ENCODE results near the gene WASF2. TPM values are rescaled to one million over a fixed set of nuclear protein-coding genes. Genes with fewer than 3 reads are reported as not detected.

WASF2 gene
- polyA plus RNA-seq, 4 donors = 19.5 to 60.4 (median 34.9) TPM

DNA sequence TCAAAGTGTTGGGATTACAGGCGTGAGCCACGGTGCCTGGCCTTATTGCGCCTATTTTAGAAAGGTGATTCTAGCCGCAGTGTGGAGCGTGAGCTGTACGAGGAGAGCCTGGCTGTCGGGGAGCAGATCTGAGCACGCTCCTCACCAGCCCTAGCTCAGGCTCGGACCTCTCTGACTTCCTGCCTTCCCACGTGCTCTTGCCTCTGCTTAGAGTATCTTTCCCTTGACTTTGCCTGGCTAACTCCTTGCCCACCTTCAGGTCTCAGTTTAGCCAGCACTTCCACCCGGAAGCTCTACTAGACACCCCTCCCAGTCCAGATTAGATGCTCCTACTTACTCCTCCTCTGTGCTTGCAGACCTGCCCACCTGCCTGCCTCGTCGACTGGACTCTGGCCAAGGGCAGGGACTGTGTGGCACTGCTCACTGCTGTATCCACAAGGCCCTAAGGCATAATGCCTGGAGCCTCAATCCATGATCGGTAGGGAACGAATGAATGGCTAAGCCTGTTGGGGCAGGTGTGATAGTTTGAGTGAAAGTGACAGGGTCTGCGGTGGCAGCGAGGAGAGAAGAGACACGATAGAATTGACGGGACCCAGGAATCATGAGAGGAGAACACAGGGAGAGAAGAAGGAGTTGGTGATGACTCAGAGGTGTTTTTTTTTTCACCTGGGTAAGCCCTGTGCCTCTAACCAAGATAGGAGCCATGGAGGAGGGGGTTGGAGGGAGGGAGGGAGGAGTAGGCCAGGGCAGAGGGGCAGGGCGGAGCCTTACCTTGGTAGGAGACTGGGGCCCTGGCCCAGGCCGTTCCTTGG lies 28.1 kb upstream of the WASF2 start:
- H3K4me3 ChIP-seq (ENCODE audit: low read depth in 1 of 3, low read length in 3 of 3) = peak overlapping the region in 1 of 3 donors; percentile 29
- FAIRE-seq (no peak), DNase-seq (peak; percentile 96 to 97)
- peaks cover 4 to 78% (median 4%) of the 10 kb centered on the region in 3 donors for H3K4me1 ChIP-seq (ENCODE audit: control insufficient read depth in 3 of 3, insufficient read depth in 2 of 3, low read depth in 1 of 3, low read length in 2 of 3)
- no peaks in the 10 kb centered on the region for H3K9me3 ChIP-seq (ENCODE audit: control insufficient read depth in 2 of 2, insufficient read depth in 1 of 2, low read depth in 1 of 2, low read length in 1 of 2)
- H3K36me3 ChIP-seq (ENCODE audit: control insufficient read depth in 3 of 3, insufficient read depth in 2 of 3, low read depth in 1 of 3, low read length in 3 of 3) = no peaks in the 10 kb centered on the region
- H3K27me3 ChIP-seq (ENCODE audit: control insufficient read depth in 3 of 3, insufficient read depth in 3 of 3, low read length in 3 of 3) = no peaks in the 10 kb centered on the region
- WGBS, 3 donors = 13 to 61% (median 34%) methylated on average over 21 of the region's 21 CpGs
- peak overlapping the region; percentile 70 to 98 (median 90) for H3K27ac ChIP-seq (ENCODE audit: low read depth in 1 of 3, low read length in 2 of 3)

DNA sequence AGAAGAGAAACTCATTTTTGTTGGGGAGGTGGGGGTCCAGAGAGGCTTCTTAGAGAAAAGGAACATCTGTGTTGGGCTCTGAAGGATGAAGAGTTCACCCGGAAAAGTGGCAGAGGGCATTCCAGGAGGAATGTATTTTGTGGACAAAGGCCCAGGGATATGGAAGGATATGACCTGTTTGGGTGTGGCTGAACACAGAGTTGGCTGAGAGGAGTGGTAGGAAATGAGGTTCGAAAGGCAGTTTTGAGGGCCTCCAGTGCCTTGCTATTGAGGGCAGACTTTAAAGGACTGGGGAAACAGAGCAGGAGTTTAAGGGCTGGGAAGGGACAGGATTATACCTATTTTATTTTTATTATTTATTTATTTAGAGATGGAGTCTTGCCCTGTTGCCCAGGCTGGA lies 27.3 kb upstream of the WASF2 start:
- DNase-seq = peak; percentile 59 to 80
- Histone ChIP-seq H3K27me3 (ENCODE audit: control insufficient read depth in 3 of 3, insufficient read depth in 3 of 3, low read length in 3 of 3) (no peaks in the 10 kb centered on the region), H3K27ac (ENCODE audit: low read depth in 1 of 3, low read length in 2 of 3) (peak overlapping the region; percentile 70 to 98 (median 90)), H3K4me3 (ENCODE audit: low read depth in 1 of 3, low read length in 3 of 3) (no peak overlapping the region), H3K9me3 (ENCODE audit: control insufficient read depth in 2 of 2, insufficient read depth in 1 of 2, low read depth in 1 of 2, low read length in 1 of 2) (no peaks in the 10 kb centered on the region), H3K4me1 (ENCODE audit: control insufficient read depth in 3 of 3, insufficient read depth in 2 of 3, low read depth in 1 of 3, low read length in 2 of 3) (peaks cover 4 to 70% (median 4%) of the 10 kb centered on the region in 3 donors), H3K36me3 (ENCODE audit: control insufficient read depth in 3 of 3, insufficient read depth in 2 of 3, low read depth in 1 of 3, low read length in 3 of 3) (no peaks in the 10 kb centered on the region)
- 20 to 53% (median 31%) methylated on average over 2 of the region's 2 CpGs for WGBS, 3 donors
- no peak for FAIRE-seq

DNA sequence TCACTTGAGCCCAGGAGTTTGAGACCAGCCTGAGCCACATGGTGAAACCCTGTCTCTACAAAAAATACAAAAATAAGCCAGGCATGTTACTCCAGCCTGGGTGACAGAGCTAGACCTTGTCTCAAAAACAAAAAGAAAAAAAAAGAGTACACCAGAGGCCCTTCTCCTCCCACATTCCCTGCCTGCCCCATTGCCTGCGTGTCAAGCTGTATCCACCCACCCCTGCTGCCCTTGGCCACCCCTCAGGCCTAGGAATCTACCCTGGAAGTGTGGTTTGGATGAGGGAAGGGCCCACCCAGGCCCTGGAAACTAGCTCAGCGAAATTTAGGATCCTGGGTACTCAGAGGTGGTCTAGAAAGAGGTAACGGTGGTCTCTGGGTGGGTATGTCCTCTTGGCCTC lies 25.7 kb upstream of the WASF2 start:
- no peaks in the 10 kb centered on the region for H3K36me3 ChIP-seq (ENCODE audit: control insufficient read depth in 3 of 3, insufficient read depth in 2 of 3, low read depth in 1 of 3, low read length in 3 of 3)
- H3K27ac ChIP-seq (ENCODE audit: low read depth in 1 of 3, low read length in 2 of 3) = no peak overlapping the region
- peaks cover 0 to 54% (median 3%) of the 10 kb centered on the region in 3 donors for H3K4me1 ChIP-seq (ENCODE audit: control insufficient read depth in 3 of 3, insufficient read depth in 2 of 3, low read depth in 1 of 3, low read length in 2 of 3)
- WGBS, 3 donors = 86 to 93% (median 90%) methylated on average over 3 of the region's 3 CpGs
- no peaks in the 10 kb centered on the region for H3K27me3 ChIP-seq (ENCODE audit: control insufficient read depth in 3 of 3, insufficient read depth in 3 of 3, low read length in 3 of 3)
- no peak for DNase-seq
- no peak overlapping the region for H3K4me3 ChIP-seq (ENCODE audit: low read depth in 1 of 3, low read length in 3 of 3)
- no peak for FAIRE-seq
- no peaks in the 10 kb centered on the region for H3K9me3 ChIP-seq (ENCODE audit: control insufficient read depth in 2 of 2, insufficient read depth in 1 of 2, low read depth in 1 of 2, low read length in 1 of 2)

DNA sequence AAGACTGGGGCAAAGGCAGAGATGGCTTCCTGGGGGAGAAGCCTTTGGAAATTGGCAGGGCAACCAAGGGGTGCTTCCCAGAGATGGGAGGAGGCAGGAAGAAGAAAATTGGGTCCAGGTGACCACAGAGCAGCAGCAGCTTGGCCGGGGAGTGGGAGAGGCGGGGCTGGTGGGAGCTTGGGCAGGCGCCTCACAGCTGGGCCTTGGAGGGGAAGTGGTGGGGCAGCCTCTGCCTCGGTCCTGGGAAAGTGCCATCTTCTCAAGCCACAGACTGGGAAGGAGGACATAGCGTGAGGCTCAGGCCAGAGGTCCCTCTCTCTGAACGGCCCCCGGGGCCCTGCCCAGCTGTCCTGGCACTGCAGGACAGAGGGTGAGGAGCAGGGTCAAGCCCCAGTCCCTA lies 24.0 kb upstream of the WASF2 start:
- H3K9me3 ChIP-seq (ENCODE audit: control insufficient read depth in 2 of 2, insufficient read depth in 1 of 2, low read depth in 1 of 2, low read length in 1 of 2) = no peaks in the 10 kb centered on the region
- DNase-seq = no peak
- WGBS, 3 donors = 53 to 72% (median 55%) methylated on average over 7 of the region's 7 CpGs
- FAIRE-seq = no peak
- H3K4me3 ChIP-seq (ENCODE audit: low read depth in 1 of 3, low read length in 3 of 3) = no peak overlapping the region
- peak overlapping the region in 1 of 3 donors; percentile 4 for H3K27ac ChIP-seq (ENCODE audit: low read depth in 1 of 3, low read length in 2 of 3)
- peaks cover 0 to 49% (median under 1%) of the 10 kb centered on the region in 3 donors for H3K4me1 ChIP-seq (ENCODE audit: control insufficient read depth in 3 of 3, insufficient read depth in 2 of 3, low read depth in 1 of 3, low read length in 2 of 3)
- H3K36me3 ChIP-seq (ENCODE audit: control insufficient read depth in 3 of 3, insufficient read depth in 2 of 3, low read depth in 1 of 3, low read length in 3 of 3) = no peaks in the 10 kb centered on the region
- no peaks in the 10 kb centered on the region for H3K27me3 ChIP-seq (ENCODE audit: control insufficient read depth in 3 of 3, insufficient read depth in 3 of 3, low read length in 3 of 3)

DNA sequence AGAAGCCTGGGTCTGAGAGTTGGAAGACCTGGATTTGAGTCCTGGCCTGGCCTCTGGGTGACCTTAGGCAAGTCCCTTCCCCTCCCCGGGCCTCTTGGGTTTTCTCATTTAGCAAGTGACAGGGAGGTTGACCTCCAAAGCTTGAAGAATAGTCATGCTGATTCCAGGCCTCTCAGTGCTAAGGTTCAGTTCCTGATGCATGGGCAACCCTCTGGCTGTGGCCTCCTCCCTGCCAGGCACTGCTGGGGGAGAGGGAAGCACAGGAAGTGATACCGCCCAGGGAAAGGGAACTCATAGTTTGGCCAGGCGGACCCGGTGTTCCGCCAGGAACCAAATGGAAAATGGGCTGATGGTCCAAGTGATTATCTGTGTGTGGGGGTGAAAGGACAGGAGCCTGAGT lies 23.6 kb upstream of the WASF2 start:
- H3K36me3 ChIP-seq (ENCODE audit: control insufficient read depth in 3 of 3, insufficient read depth in 2 of 3, low read depth in 1 of 3, low read length in 3 of 3) = no peaks in the 10 kb centered on the region
- WGBS, 3 donors = 69 to 75% (median 74%) methylated on average over 5 of the region's 5 CpGs
- FAIRE-seq (no peak), DNase-seq (peak in 1 of 2 donors; percentile 41)
- H3K4me1 ChIP-seq (ENCODE audit: control insufficient read depth in 3 of 3, insufficient read depth in 2 of 3, low read depth in 1 of 3, low read length in 2 of 3) = peaks cover 0 to 47% (median 0%) of the 10 kb centered on the region in 3 donors
- no peaks in the 10 kb centered on the region for H3K27me3 ChIP-seq (ENCODE audit: control insufficient read depth in 3 of 3, insufficient read depth in 3 of 3, low read length in 3 of 3)
- H3K9me3 ChIP-seq (ENCODE audit: control insufficient read depth in 2 of 2, insufficient read depth in 1 of 2, low read depth in 1 of 2, low read length in 1 of 2) = no peaks in the 10 kb centered on the region
- H3K4me3 ChIP-seq (ENCODE audit: low read depth in 1 of 3, low read length in 3 of 3) = no peak overlapping the region
- peak overlapping the region in 1 of 3 donors; percentile 4 for H3K27ac ChIP-seq (ENCODE audit: low read depth in 1 of 3, low read length in 2 of 3)

DNA sequence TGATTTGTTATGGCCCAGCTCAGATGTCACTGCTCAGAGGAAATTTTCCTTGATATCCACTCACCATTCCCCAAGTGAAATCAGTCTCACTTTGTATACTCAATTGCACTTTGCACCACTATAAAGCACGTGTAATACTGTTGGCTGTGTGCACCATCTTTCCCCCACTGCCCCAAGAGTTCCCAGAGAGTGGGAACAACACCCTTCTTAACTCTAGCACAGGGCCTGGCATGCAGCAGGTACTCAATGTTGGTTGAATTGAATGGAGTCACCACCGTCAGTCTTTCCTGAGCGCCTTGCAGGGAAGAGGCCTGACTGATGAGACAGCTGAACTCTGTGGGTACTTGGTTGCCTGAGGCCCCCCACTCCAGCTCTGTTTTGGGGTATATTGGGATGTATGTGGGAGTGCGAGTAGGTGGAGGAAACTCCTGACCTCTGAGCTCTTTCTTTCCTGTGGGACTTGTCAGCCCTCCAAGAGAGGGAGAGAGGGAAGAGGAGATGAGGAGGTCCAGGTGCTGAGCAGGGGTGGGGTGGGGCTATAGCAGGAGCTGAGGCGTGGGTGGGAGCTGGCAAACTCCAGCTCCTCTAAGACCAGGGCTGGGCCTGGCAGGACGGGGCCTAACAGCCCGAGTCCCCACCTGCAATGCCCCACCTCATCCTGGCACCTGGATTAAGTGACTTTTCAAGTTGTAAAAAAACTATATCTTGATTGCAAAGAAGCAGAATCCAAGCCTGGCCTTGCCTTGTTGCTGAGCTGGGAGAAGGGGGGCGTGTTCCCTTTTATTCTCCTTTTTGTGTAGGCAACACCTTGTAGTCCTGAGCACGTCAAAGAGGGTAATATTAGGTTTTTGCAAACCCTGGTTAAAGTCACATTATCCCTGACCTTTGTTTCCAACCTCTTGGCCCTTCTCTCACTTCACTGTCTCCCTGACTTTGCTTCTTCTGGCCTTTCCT lies 19.4 kb upstream of the WASF2 start:
- Histone ChIP-seq H3K9me3 (ENCODE audit: control insufficient read depth in 2 of 2, insufficient read depth in 1 of 2, low read depth in 1 of 2, low read length in 1 of 2) (no peaks in the 10 kb centered on the region), H3K4me3 (ENCODE audit: low read depth in 1 of 3, low read length in 3 of 3) (no peak overlapping the region), H3K4me1 (ENCODE audit: control insufficient read depth in 3 of 3, insufficient read depth in 2 of 3, low read depth in 1 of 3, low read length in 2 of 3) (peaks cover 0 to 39% (median 7%) of the 10 kb centered on the region in 3 donors), H3K27me3 (ENCODE audit: control insufficient read depth in 3 of 3, insufficient read depth in 3 of 3, low read length in 3 of 3) (no peaks in the 10 kb centered on the region), H3K36me3 (ENCODE audit: control insufficient read depth in 3 of 3, insufficient read depth in 2 of 3, low read depth in 1 of 3, low read length in 3 of 3) (no peaks in the 10 kb centered on the region), H3K27ac (ENCODE audit: low read depth in 1 of 3, low read length in 2 of 3) (peak overlapping the region in 2 of 3 donors; percentile 58 to 66)
- WGBS, 3 donors = 23 to 61% (median 41%) methylated on average over 9 of the region's 9 CpGs
- peak; percentile 47 to 64 for DNase-seq
- no peak for FAIRE-seq

DNA sequence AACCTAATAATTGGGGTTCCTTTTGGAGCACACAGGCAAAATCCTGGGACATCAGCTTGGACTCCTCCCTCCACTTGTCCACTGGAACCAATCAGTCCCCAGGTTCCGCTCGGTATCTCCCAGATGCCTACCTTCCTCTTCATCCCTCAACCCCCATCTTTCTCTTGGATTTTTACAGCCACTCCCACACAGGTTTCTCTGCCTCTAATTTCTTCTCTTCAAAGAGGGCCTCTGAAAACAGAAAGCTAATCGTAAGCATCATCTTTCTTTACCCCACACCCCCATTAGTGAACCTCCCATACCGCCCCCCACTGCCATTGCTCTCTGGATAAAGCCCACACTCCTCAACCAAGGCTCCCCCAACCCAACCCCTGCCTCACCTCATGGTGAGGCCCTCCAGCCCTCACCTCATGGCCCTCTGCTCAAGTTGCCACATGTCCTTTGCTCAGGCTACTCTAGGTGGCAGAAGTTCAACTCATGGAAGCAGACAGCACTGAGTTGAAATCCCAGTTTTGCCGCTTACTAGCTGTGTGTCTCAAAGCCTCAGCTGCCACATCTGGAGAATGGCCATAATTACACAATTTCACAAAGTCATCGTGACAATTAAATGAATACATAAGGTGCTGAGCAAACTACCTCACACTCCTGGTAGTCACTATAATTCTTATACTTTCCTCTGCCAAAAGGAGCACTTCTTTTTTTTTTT lies 18.1 kb upstream of the WASF2 start:
- Histone ChIP-seq H3K36me3 (ENCODE audit: control insufficient read depth in 3 of 3, insufficient read depth in 2 of 3, low read depth in 1 of 3, low read length in 3 of 3) (no peaks in the 10 kb centered on the region), H3K27ac (ENCODE audit: low read depth in 1 of 3, low read length in 2 of 3) (no peak overlapping the region), H3K9me3 (ENCODE audit: control insufficient read depth in 2 of 2, insufficient read depth in 1 of 2, low read depth in 1 of 2, low read length in 1 of 2) (no peaks in the 10 kb centered on the region), H3K4me1 (ENCODE audit: control insufficient read depth in 3 of 3, insufficient read depth in 2 of 3, low read depth in 1 of 3, low read length in 2 of 3) (peaks cover 0 to 36% (median 8%) of the 10 kb centered on the region in 3 donors), H3K4me3 (ENCODE audit: low read depth in 1 of 3, low read length in 3 of 3) (no peak overlapping the region), H3K27me3 (ENCODE audit: control insufficient read depth in 3 of 3, insufficient read depth in 3 of 3, low read length in 3 of 3) (no peaks in the 10 kb centered on the region)
- DNase-seq (no peak), FAIRE-seq (no peak)
- 80 to 89% (median 87%) methylated on average over 6 of the region's 6 CpGs for WGBS, 3 donors

DNA sequence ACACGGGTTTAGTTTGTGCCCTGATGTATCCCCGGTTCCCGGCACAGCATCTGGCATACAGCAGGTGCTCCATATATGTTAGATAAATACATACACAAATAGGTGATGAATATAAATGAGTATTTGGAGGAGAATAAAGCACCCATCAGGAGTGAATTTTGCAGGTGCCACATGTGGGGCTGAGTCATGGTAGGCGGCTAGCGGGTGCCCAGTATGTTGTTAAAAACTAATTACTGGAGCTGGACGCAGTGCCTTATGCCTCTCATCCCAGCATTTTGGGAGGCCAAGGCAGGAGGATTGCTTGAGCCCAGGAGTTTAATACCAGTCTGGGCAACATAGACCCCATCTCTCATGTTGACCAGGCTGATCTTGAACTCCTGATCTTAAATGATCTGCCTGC lies 16.7 kb upstream of the WASF2 start:
- DNase-seq (no peak), FAIRE-seq (no peak)
- Histone ChIP-seq H3K36me3 (ENCODE audit: control insufficient read depth in 3 of 3, insufficient read depth in 2 of 3, low read depth in 1 of 3, low read length in 3 of 3) (no peaks in the 10 kb centered on the region), H3K4me3 (ENCODE audit: low read depth in 1 of 3, low read length in 3 of 3) (no peak overlapping the region), H3K4me1 (ENCODE audit: control insufficient read depth in 3 of 3, insufficient read depth in 2 of 3, low read depth in 1 of 3, low read length in 2 of 3) (peaks cover 0 to 36% (median 8%) of the 10 kb centered on the region in 3 donors), H3K27ac (ENCODE audit: low read depth in 1 of 3, low read length in 2 of 3) (no peak overlapping the region), H3K27me3 (ENCODE audit: control insufficient read depth in 3 of 3, insufficient read depth in 3 of 3, low read length in 3 of 3) (no peaks in the 10 kb centered on the region), H3K9me3 (ENCODE audit: control insufficient read depth in 2 of 2, insufficient read depth in 1 of 2, low read depth in 1 of 2, low read length in 1 of 2) (no peaks in the 10 kb centered on the region)
- WGBS, 3 donors = 80 to 92% (median 91%) methylated on average over 6 of the region's 6 CpGs
